ENCODE results near the gene ENTHD1. TPM values are rescaled to one million over a fixed set of nuclear protein-coding genes. Genes with fewer than 3 reads are reported as not detected.

Gene ENTHD1
- total and polyA plus RNA-seq, 2 of the 4 experiments (the other 2 are of a cell fraction) = not detected

- no TSS peak for BruUV-seq (replicated peaks)
- H2BK15ac ChIP-seq (ENCODE audit: low read depth, low read length) = no peak overlapping the region
- dilution Hi-C loops (cut with HindIII; ENCODE audit: low sequenced_read_pairs, unreplicated experiment) = no loop called here
- WGBS, 2 experiments (ENCODE audit: extremely low coverage in 2 of 2, insufficient read length in 1 of 2) = no CpG with 5 or more reads among the region's 2 CpGs
- H3K36me3 ChIP-seq (ENCODE audit: control insufficient read depth, insufficient read depth, low read length) = no peaks in the 10 kb centered on the region
- no peak for ATAC-seq (ENCODE audit: low read depth)
- no peak overlapping the region for H3K18ac ChIP-seq (ENCODE audit: low read depth, low read length)
- intact Hi-C loops (cut with micrococcal nuclease) = no loop called here
- no peak overlapping the region for H3K4me3 ChIP-seq (ENCODE audit: insufficient read depth, low read depth, low read length)
- no peaks in the 10 kb centered on the region for H3K9me3 ChIP-seq (ENCODE audit: control insufficient read depth, insufficient read depth, low read length)
- DNase-seq = no peak
- no peak overlapping the region for H2AK5ac ChIP-seq (ENCODE audit: low read depth, low read length)
- no peak overlapping the region for H2BK5ac ChIP-seq (ENCODE audit: low read depth, low read length, poor library complexity, severe bottlenecking)
- H3K14ac ChIP-seq (replicated peaks; ENCODE audit: low read depth, low read length) = no peak overlapping the region
- no peak overlapping the region for H3K56ac ChIP-seq (ENCODE audit: extremely low read depth, insufficient read depth, low read length)
- no peak overlapping the region for H3K4me2 ChIP-seq (ENCODE audit: low read depth, low read length)
- no peak overlapping the region for H2AK9ac ChIP-seq (replicated peaks; ENCODE audit: low read depth, low read length, poor library complexity)
- H3K79me1 ChIP-seq (ENCODE audit: low read depth in 1 of 2, low read length in 2 of 2) = no peaks in the 10 kb centered on the region
- H2BK120ac ChIP-seq (ENCODE audit: low read depth, low read length) = no peak overlapping the region
- H3K4ac ChIP-seq (ENCODE audit: low read depth, low read length) = no peak overlapping the region
- in situ Hi-C loops (cut with MboI; ENCODE audit: low sequenced_read_pairs) = no loop called here
- H4K8ac ChIP-seq (ENCODE audit: low read depth in 2 of 2, low read length in 2 of 2) = no peak overlapping the region
- POLR2A ChIA-PET (ENCODE audit: unreplicated experiment) = no interaction called here
- H3K9ac ChIP-seq (ENCODE audit: low read depth, low read length) = no peak overlapping the region
- H3K27ac ChIP-seq (ENCODE audit: insufficient read depth, low read length) = no peak overlapping the region
- no peak overlapping the region for H3K23ac ChIP-seq (ENCODE audit: low read depth, low read length)
- no peak overlapping the region for H2BK20ac ChIP-seq (ENCODE audit: low read depth, low read length)
- CTCF ChIA-PET = no interaction called here
- no peak overlapping the region for H4K5ac ChIP-seq (ENCODE audit: low read depth, low read length)
- TF ChIP-seq NFE2L2 (IDR thresholded peaks at IDR 0.05; ENCODE audit: low read depth, low read length) = no peak
- TF ChIP-seq CHD1 (IDR thresholded peaks at IDR 0.05; ENCODE audit: low read depth, low read length) = no peak
- no peak for TF ChIP-seq USF2 (IDR thresholded peaks at IDR 0.05; ENCODE audit: low read depth, low read length)
- TF ChIP-seq POLR2A (IDR thresholded peaks at IDR 0.05; ENCODE audit: low read depth, low read length) = no peak
- no peak for TF ChIP-seq RAD21 (IDR thresholded peaks at IDR 0.05; ENCODE audit: low read length)
- TF ChIP-seq ELK1 (IDR thresholded peaks at IDR 0.05; ENCODE audit: borderline replicate concordance, low read depth, low read length) = no peak
- no peak for TF ChIP-seq MXI1 (IDR thresholded peaks at IDR 0.05; ENCODE audit: borderline replicate concordance, low read depth, low read length)
- no peak for TF ChIP-seq SMC3 (IDR thresholded peaks at IDR 0.05; ENCODE audit: low read depth, low read length)
- no peak for TF ChIP-seq FOS (IDR thresholded peaks at IDR 0.05; ENCODE audit: low read depth, low read length)
- TF ChIP-seq MAZ (IDR thresholded peaks at IDR 0.05; ENCODE audit: borderline replicate concordance, low read depth, low read length) = no peak
- no peak for TF ChIP-seq CTCF (conservative IDR thresholded peaks at IDR 0.05; ENCODE audit: low read depth, low read length)
- TF ChIP-seq RCOR1 (IDR thresholded peaks at IDR 0.05; ENCODE audit: insufficient replicate concordance, low read length) = no peak
- TF ChIP-seq CEBPB (IDR thresholded peaks at IDR 0.05; ENCODE audit: low read depth, low read length) = no peak
- no peak for TF ChIP-seq BHLHE40 (IDR thresholded peaks at IDR 0.05; ENCODE audit: low read depth, low read length)
- TF ChIP-seq RFX5 (IDR thresholded peaks at IDR 0.05; ENCODE audit: low read depth, low read length) = no peak
- no peak for TF ChIP-seq MAFK (IDR thresholded peaks at IDR 0.05; ENCODE audit: low read depth, low read length)
- no peak overlapping the region for H2AFZ ChIP-seq (replicated peaks; ENCODE audit: low read length, poor library complexity)
- no peaks in the 10 kb centered on the region for H3K9me1 ChIP-seq (ENCODE audit: insufficient read depth, low read length)
- H3K27me3 ChIP-seq (ENCODE audit: control insufficient read depth, insufficient read depth, low read length) = peaks cover 18% of the 10 kb centered on the region
- H4K91ac ChIP-seq (ENCODE audit: insufficient read depth, low read depth, low read length) = no peak overlapping the region
- no peaks in the 10 kb centered on the region for H3K4me1 ChIP-seq (ENCODE audit: control insufficient read depth, insufficient read depth, low read length)
- H4K20me1 ChIP-seq (ENCODE audit: insufficient read depth, low read length) = no peaks in the 10 kb centered on the region
Measured at GRCh38 chr22:39852799-39853198, 40.8 kb downstream of the ENTHD1 start.
